Measurements from ENCODE around the gene ZNF414.

Gene ZNF414

GRCh38 chr19:8501516-8501915 is 12.5 kb downstream of the ZNF414 start:
- TF ChIP-seq EZH2 (optimal IDR thresholded peaks at IDR 0.05; ENCODE audit: low read depth, low read length) = no peak
- TF ChIP-seq EZH2phosphoT487 (IDR thresholded peaks at IDR 0.05; ENCODE audit: low read length) = no peak
- no peak for TF ChIP-seq CTCF (IDR thresholded peaks at IDR 0.05; ENCODE audit: low read length)
- Histone ChIP-seq H3K27ac (ENCODE audit: low read length) (no peak overlapping the region), H3K4me3 (ENCODE audit: low read length) (no peak overlapping the region), H3K9me2 (replicated peaks; ENCODE audit: insufficient read depth, low read length) (no peaks in the 10 kb centered on the region), H3F3A (ENCODE audit: insufficient read depth, low read length) (no peaks in the 10 kb centered on the region), H3K79me2 (ENCODE audit: low read length) (no peaks in the 10 kb centered on the region), H4K20me1 (ENCODE audit: insufficient read depth, low read length) (no peaks in the 10 kb centered on the region), H3K36me3 (replicated peaks; ENCODE audit: insufficient read depth, low read length) (no peaks in the 10 kb centered on the region), H3K27me3 (replicated peaks; ENCODE audit: insufficient read depth, low read length) (peaks cover 45% of the 10 kb centered on the region), H3K9ac (ENCODE audit: low read length) (no peak overlapping the region), H3K4me1 (ENCODE audit: low read length) (no peaks in the 10 kb centered on the region), H3K4me2 (ENCODE audit: low read depth, low read length) (no peak overlapping the region), H3K9me3 (replicated peaks; ENCODE audit: insufficient read depth, low read length) (no peaks in the 10 kb centered on the region), H2AFZ (ENCODE audit: low read length) (no peak overlapping the region)
- DNase-seq = no peak

- H3K4me1 ChIP-seq (ENCODE audit: low read length) = no peaks in the 10 kb centered on the region
- no peaks in the 10 kb centered on the region for H3K79me2 ChIP-seq (ENCODE audit: low read length)
- H4K20me1 ChIP-seq (ENCODE audit: insufficient read depth, low read length) = no peaks in the 10 kb centered on the region
- H3K9me2 ChIP-seq (replicated peaks; ENCODE audit: insufficient read depth, low read length) = no peaks in the 10 kb centered on the region
- H3K36me3 ChIP-seq (replicated peaks; ENCODE audit: insufficient read depth, low read length) = no peaks in the 10 kb centered on the region
- no peak overlapping the region for H2AFZ ChIP-seq (ENCODE audit: low read length)
- no peak overlapping the region for H3K27ac ChIP-seq (ENCODE audit: low read length)
- no peak overlapping the region for H3K9ac ChIP-seq (ENCODE audit: low read length)
- no peak overlapping the region for H3K4me3 ChIP-seq (ENCODE audit: low read length)
- DNase-seq = no peak
- no peak overlapping the region for H3K4me2 ChIP-seq (ENCODE audit: low read depth, low read length)
- peaks cover 45% of the 10 kb centered on the region for H3K27me3 ChIP-seq (replicated peaks; ENCODE audit: insufficient read depth, low read length)
- no peaks in the 10 kb centered on the region for H3F3A ChIP-seq (ENCODE audit: insufficient read depth, low read length)
- TF ChIP-seq CTCF (IDR thresholded peaks at IDR 0.05; ENCODE audit: low read length) = no peak
- no peak for TF ChIP-seq EZH2 (optimal IDR thresholded peaks at IDR 0.05; ENCODE audit: low read depth, low read length)
- no peak for TF ChIP-seq EZH2phosphoT487 (IDR thresholded peaks at IDR 0.05; ENCODE audit: low read length)
- no peaks in the 10 kb centered on the region for H3K9me3 ChIP-seq (replicated peaks; ENCODE audit: insufficient read depth, low read length)
These were observed 13.8 kb downstream of the ZNF414 start for GRCh38 chr19:8500158-8500557.

GRCh38 chr19:8499048-8499833 is 14.7 kb downstream of the ZNF414 start:
- H3K4me3 ChIP-seq (ENCODE audit: low read length) = no peak overlapping the region
- H3F3A ChIP-seq (ENCODE audit: insufficient read depth, low read length) = no peaks in the 10 kb centered on the region
- DNase-seq = no peak
- peaks cover 40% of the 10 kb centered on the region for H3K27me3 ChIP-seq (replicated peaks; ENCODE audit: insufficient read depth, low read length)
- no peaks in the 10 kb centered on the region for H3K36me3 ChIP-seq (replicated peaks; ENCODE audit: insufficient read depth, low read length)
- H3K4me2 ChIP-seq (ENCODE audit: low read depth, low read length) = no peak overlapping the region
- H2AFZ ChIP-seq (ENCODE audit: low read length) = no peak overlapping the region
- no peak for TF ChIP-seq EZH2 (optimal IDR thresholded peaks at IDR 0.05; ENCODE audit: low read depth, low read length)
- TF ChIP-seq CTCF (IDR thresholded peaks at IDR 0.05; ENCODE audit: low read length) = no peak
- no peak for TF ChIP-seq EZH2phosphoT487 (IDR thresholded peaks at IDR 0.05; ENCODE audit: low read length)
- H4K20me1 ChIP-seq (ENCODE audit: insufficient read depth, low read length) = no peaks in the 10 kb centered on the region
- no peaks in the 10 kb centered on the region for H3K9me3 ChIP-seq (replicated peaks; ENCODE audit: insufficient read depth, low read length)
- no peak overlapping the region for H3K27ac ChIP-seq (ENCODE audit: low read length)
- H3K4me1 ChIP-seq (ENCODE audit: low read length) = no peaks in the 10 kb centered on the region
- no peak overlapping the region for H3K9ac ChIP-seq (ENCODE audit: low read length)
- no peaks in the 10 kb centered on the region for H3K9me2 ChIP-seq (replicated peaks; ENCODE audit: insufficient read depth, low read length)
- no peaks in the 10 kb centered on the region for H3K79me2 ChIP-seq (ENCODE audit: low read length)

All from MM.1S (cell line).